SK-N-SH treated with all-trans-retinoic acid at 6 μM for 48 hours (cell line): ENCODE results near the gene APOO.

ENCODE experiments used
- ATAC-seq: fragments of 200-7000 bp; cut with Tn5 transposase; 3 replicates; pipeline ENCODE4 v1.9.1; 2020; ENCODE audit warnings: mild to moderate bottlenecking, moderate library complexity
- BACH2 ChIP-seq: fragments of 250-450 bp; sonication (Bioruptor Pico); IDR thresholded peaks from 2 replicates; pipeline ENCODE4 v1.9.0; 2021; ENCODE audit warnings: mild to moderate bottlenecking, borderline replicate concordance
- CREB5 ChIP-seq: fragments of 250-450 bp; sonication (Bioruptor Pico); IDR thresholded peaks from 2 replicates; pipeline ENCODE4 v1.5.1; 2020; ENCODE audit warnings: low read depth, mild to moderate bottlenecking, moderate library complexity
- CSDC2 ChIP-seq: fragments of 250-450 bp; sonication (Bioruptor Pico); IDR thresholded peaks from 2 replicates; pipeline ENCODE4 v1.5.0; 2020; ENCODE audit warnings: mild to moderate bottlenecking, moderate library complexity
- CSRNP3 ChIP-seq: fragments of 250-450 bp; sonication (Bioruptor Pico); IDR thresholded peaks from 2 replicates; pipeline ENCODE4 v1.5.1; 2021; ENCODE audit warnings: mild to moderate bottlenecking, moderate library complexity
- ESRRG ChIP-seq: fragments of 250-450 bp; sonication (Bioruptor Pico); IDR thresholded peaks from 2 replicates; pipeline ENCODE4 v1.6.1; 2021; ENCODE audit warnings: mild to moderate bottlenecking
- GLIS3 ChIP-seq: fragments of 250-450 bp; sonication (Bioruptor Pico); IDR thresholded peaks from 2 replicates; pipeline ENCODE4 v1.5.0; 2020; ENCODE audit warnings: mild to moderate bottlenecking, moderate library complexity
- ISL1 ChIP-seq: fragments of 250-450 bp; sonication (Bioruptor Pico); IDR thresholded peaks from 2 replicates; pipeline ENCODE4 v2.1.2; 2022; ENCODE audit warnings: mild to moderate bottlenecking, moderate library complexity
- POU6F1 ChIP-seq: fragments of 250-450 bp; sonication (Bioruptor Pico); IDR thresholded peaks from 2 replicates; pipeline ENCODE4 v1.8.0; 2021; ENCODE audit warnings: low read depth, mild to moderate bottlenecking, moderate library complexity, borderline replicate concordance
- PPARA ChIP-seq: fragments of 250-450 bp; sonication (Bioruptor Pico); IDR thresholded peaks from 2 replicates; pipeline ENCODE4 v1.5.0; 2020; ENCODE audit warnings: mild to moderate bottlenecking, borderline replicate concordance
- RARB ChIP-seq: fragments of 250-450 bp; sonication (Bioruptor Pico); IDR thresholded peaks from 2 replicates; pipeline ENCODE4 v1.8.0; 2021; ENCODE audit warnings: mild to moderate bottlenecking, moderate library complexity
- TCF4 ChIP-seq: fragments of 250-450 bp; sonication (Bioruptor Pico); IDR thresholded peaks from 2 replicates; pipeline ENCODE4 v1.8.0; 2021; ENCODE audit warnings: mild to moderate bottlenecking, moderate library complexity, borderline replicate concordance
- TOX ChIP-seq: fragments of 250-450 bp; sonication (Bioruptor Pico); IDR thresholded peaks from 2 replicates; pipeline ENCODE4 v1.8.0; 2021; ENCODE audit warnings: mild to moderate bottlenecking, moderate library complexity, borderline replicate concordance
- TSHZ2 ChIP-seq: fragments of 250-450 bp; sonication (Bioruptor Pico); IDR thresholded peaks from 2 replicates; pipeline ENCODE4 v1.5.0; 2020; ENCODE audit warnings: mild to moderate bottlenecking, moderate library complexity
- ZC3H10 ChIP-seq: fragments of 250-450 bp; sonication (Bioruptor Pico); IDR thresholded peaks from 2 replicates; pipeline ENCODE4 v1.5.1; 2021; ENCODE audit warnings: mild to moderate bottlenecking, moderate library complexity
- ZFP3 ChIP-seq: fragments of 250-450 bp; sonication (Bioruptor Pico); IDR thresholded peaks from 2 replicates; pipeline ENCODE4 v1.5.0; 2020; ENCODE audit warnings: mild to moderate bottlenecking, moderate library complexity
- ZFP30 ChIP-seq: fragments of 450-650 bp; formaldehyde crosslinking; IDR thresholded peaks from 2 replicates; pipeline ENCODE4 v1.5.0; 2022; ENCODE audit warnings: mild to moderate bottlenecking, moderate library complexity
- ZNF565 ChIP-seq: fragments of 450-650 bp; formaldehyde crosslinking; conservative IDR thresholded peaks from 2 replicates; pipeline ENCODE4 v1.5.0; 2020; ENCODE audit warnings: low read depth, mild to moderate bottlenecking, moderate library complexity
- ZNF70 ChIP-seq: fragments of 450-650 bp; formaldehyde crosslinking; IDR thresholded peaks from 2 replicates; pipeline ENCODE4 v1.5.0; 2020; ENCODE audit warnings: mild to moderate bottlenecking, moderate library complexity
- ZNF8 ChIP-seq: fragments of 450-650 bp; formaldehyde crosslinking; IDR thresholded peaks from 2 replicates; pipeline ENCODE4 v1.5.0; 2020; ENCODE audit warnings: mild to moderate bottlenecking, moderate library complexity
- TF ChIP-seq, protein P1 (sequence below): fragments of 250-450 bp; sonication (Bioruptor Pico); IDR thresholded peaks from 2 replicates; pipeline ENCODE4 v1.8.0; 2020; ENCODE audit warnings: mild to moderate bottlenecking, moderate library complexity, borderline replicate concordance

Gene APOO

DNA sequence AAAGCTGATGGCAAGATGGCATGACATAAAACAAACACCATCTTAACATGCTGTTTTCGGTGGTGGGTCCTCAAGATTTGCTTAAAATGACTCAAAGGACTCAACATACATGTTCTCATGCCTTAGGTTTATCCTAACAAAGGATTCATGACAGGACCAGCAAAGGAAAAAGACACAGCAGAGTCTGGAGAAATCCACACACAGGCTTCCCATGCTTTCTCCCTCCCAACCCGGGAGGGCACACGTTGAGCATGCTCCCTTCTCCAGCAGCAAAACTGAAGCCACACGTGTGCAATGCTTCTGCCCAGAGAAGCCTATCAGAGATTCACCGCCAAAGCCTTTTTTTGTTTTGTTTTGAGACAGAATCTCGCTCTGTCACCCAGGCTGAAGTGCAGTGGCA lies 84.9 kb downstream of the APOO start:
- TF ChIP-seq ZNF8 (CRISPR knock-in tag) (no peak), RARB (CRISPR knock-in tag) (no peak), ZNF70 (CRISPR knock-in tag) (no peak)
- ATAC-seq = no peak

- TF ChIP-seq CSDC2 (CRISPR knock-in tag) (no peak), TOX (CRISPR knock-in tag) (no peak), PPARA (CRISPR knock-in tag) (no peak)
- no peak for ATAC-seq
Measured at GRCh38 chrX:23822397-23822796, 85.3 kb downstream of the APOO start.

DNA sequence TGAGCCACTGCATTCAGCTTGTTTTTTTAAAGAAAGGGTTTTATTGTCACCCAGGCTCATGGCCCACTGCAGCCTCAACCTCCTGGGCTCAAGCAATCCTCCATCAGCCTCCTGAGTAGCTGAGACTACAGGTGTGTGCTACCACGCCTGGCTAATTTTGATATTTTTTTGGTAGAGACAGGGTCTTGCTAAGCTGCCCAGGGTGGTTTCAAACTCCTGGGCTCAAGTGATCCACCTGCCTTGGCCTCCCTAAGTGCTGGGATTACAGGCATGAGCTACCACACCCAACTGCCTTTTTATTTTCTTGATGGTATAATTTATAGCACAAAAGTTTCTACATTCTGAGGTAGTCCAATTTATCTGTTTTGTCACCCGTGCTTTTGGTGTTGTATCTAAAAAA lies 85.9 kb downstream of the APOO start:
- no peak for ATAC-seq
- no peak for TF ChIP-seq ISL1 (CRISPR knock-in tag)
- no peak for TF ChIP-seq RARB (CRISPR knock-in tag)
- no peak for TF ChIP-seq BACH2 (CRISPR knock-in tag)
- TF ChIP-seq TOX (CRISPR knock-in tag) = no peak
- TF ChIP-seq ZFP3 (CRISPR knock-in tag) = no peak
- TF ChIP-seq CREB5 (CRISPR knock-in tag) = no peak

GRCh38 chrX:23820235-23820782 lies 87.4 kb downstream of the APOO start:
- ATAC-seq = no peak
- TF ChIP-seq TOX (CRISPR knock-in tag) (no peak), BACH2 (CRISPR knock-in tag) (no peak), ZFP30 (CRISPR knock-in tag) (no peak), CSRNP3 (no peak), ZFP3 (CRISPR knock-in tag) (no peak)

GRCh38 chrX:23819385-23820234 lies 88.1 kb downstream of the APOO start:
- TF ChIP-seq ZC3H10 (CRISPR knock-in tag) = no peak
- no peak for TF ChIP-seq ZNF70 (CRISPR knock-in tag)
- TF ChIP-seq POU6F1 (CRISPR knock-in tag) = no peak
- no peak for TF ChIP-seq GLIS3 (CRISPR knock-in tag)
- no peak for TF ChIP-seq BACH2 (CRISPR knock-in tag)
- TF ChIP-seq ISL1 (CRISPR knock-in tag) = no peak
- TF ChIP-seq CREB5 (CRISPR knock-in tag) = no peak
- TF ChIP-seq TOX (CRISPR knock-in tag) = no peak
- TF ChIP-seq ESRRG (CRISPR knock-in tag) = no peak
- TF ChIP-seq TCF4 (CRISPR knock-in tag) = no peak
- TF ChIP-seq CSDC2 (CRISPR knock-in tag) = no peak
- no peak for TF ChIP-seq ZNF8 (CRISPR knock-in tag)
- TF ChIP-seq, protein P1, sequence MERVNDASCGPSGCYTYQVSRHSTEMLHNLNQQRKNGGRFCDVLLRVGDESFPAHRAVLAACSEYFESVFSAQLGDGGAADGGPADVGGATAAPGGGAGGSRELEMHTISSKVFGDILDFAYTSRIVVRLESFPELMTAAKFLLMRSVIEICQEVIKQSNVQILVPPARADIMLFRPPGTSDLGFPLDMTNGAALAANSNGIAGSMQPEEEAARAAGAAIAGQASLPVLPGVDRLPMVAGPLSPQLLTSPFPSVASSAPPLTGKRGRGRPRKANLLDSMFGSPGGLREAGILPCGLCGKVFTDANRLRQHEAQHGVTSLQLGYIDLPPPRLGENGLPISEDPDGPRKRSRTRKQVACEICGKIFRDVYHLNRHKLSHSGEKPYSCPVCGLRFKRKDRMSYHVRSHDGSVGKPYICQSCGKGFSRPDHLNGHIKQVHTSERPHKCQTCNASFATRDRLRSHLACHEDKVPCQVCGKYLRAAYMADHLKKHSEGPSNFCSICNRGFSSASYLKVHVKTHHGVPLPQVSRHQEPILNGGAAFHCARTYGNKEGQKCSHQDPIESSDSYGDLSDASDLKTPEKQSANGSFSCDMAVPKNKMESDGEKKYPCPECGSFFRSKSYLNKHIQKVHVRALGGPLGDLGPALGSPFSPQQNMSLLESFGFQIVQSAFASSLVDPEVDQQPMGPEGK (CRISPR knock-in tag) = no peak
- TF ChIP-seq ZNF565 (CRISPR knock-in tag) = no peak
- TF ChIP-seq TSHZ2 (CRISPR knock-in tag) = no peak
- TF ChIP-seq, all 23 proteins: peak for 0
- ATAC-seq = no peak
